HepG2 (cell line): ENCODE measurements around the gene CNEP1R1. TPM values are rescaled to one million over a fixed set of nuclear protein-coding genes. Genes with fewer than 3 reads are reported as not detected.
A peak's percentile ranks its signal among the peaks of the same experiment; 100 is the strongest.

Source experiments
- CC2D1A ChIP-seq: sonication (generic); formaldehyde crosslinking; IDR thresholded peaks from 2 replicates; pipeline ENCODE4 v1.8.1; 2023; ENCODE audit warnings: mild to moderate bottlenecking, missing genetic modification reagents
- FOXK2 ChIP-seq: fragments of 450-650 bp; IDR thresholded peaks from 2 replicates; pipeline ENCODE4 v1.6.1; 2016
- RFX1 ChIP-seq: fragments of 450-650 bp; IDR thresholded peaks from 2 replicates; pipeline ENCODE4 v1.6.1; 2017
- RFX3 ChIP-seq: IDR thresholded peaks from 2 replicates; pipeline ENCODE4 v1.6.1; 2016; ENCODE audit warnings: missing biosample characterization, missing genetic modification reagents
- SMARCC2 ChIP-seq: fragments of 450-650 bp; IDR thresholded peaks from 2 replicates; pipeline ENCODE4 v1.6.1; 2017; ENCODE audit warnings: antibody characterized with exemption, mild to moderate bottlenecking
- SUZ12 ChIP-seq: fragments of 150-350 bp; IDR thresholded peaks from 2 replicates; pipeline ENCODE4 v1.6.1; 2014; ENCODE audit warnings: low read depth, low read length
- TCF7 ChIP-seq: sonication (generic); IDR thresholded peaks from 2 replicates; pipeline ENCODE4 v1.6.1; 2016; ENCODE audit warnings: antibody characterized with exemption, low read depth
- ZNF143 ChIP-seq: sonication (generic); formaldehyde crosslinking; IDR thresholded peaks from 2 replicates; pipeline ENCODE4 v1.4.0; 2020; ENCODE audit warnings: missing genetic modification reagents
- ZNF331 ChIP-seq: sonication (generic); formaldehyde crosslinking; IDR thresholded peaks from 2 replicates; pipeline ENCODE4 v1.4.0; 2020; ENCODE audit warnings: missing genetic modification reagents
- ZNF343 ChIP-seq: sonication (generic); formaldehyde crosslinking; IDR thresholded peaks from 2 replicates; pipeline ENCODE4 v1.4.0; 2020; ENCODE audit warnings: mild to moderate bottlenecking, missing genetic modification reagents
- ZNF451 ChIP-seq: sonication (generic); formaldehyde crosslinking; IDR thresholded peaks from 2 replicates; pipeline ENCODE4 v1.5.0; 2020; ENCODE audit warnings: mild to moderate bottlenecking, missing genetic modification reagents
- ZNF569 ChIP-seq: sonication (generic); formaldehyde crosslinking; IDR thresholded peaks from 2 replicates; pipeline ENCODE4 v1.5.0; 2020; ENCODE audit warnings: mild to moderate bottlenecking, missing genetic modification reagents, moderate library complexity, borderline replicate concordance
- polyA plus RNA-seq, 8 experiments: library from polyadenylated mRNA; depleted of rRNA in 3 of 8; stranded (reverse) in 7 of 8; unstranded in 1 of 8; fragments of >200 nt; fragmentation: Illumina TruSeq in 4 of 8; extraction: Trizol in 4 of 8; gene quantifications; 2 replicates each; pipeline versions ENCODE4 v1.2.1 to v1.2.3, GENCODE V29; 2011 to 2016; ENCODE audit warnings: low read depth in 4 of 8, missing spikeins in 1 of 8, mixed read lengths in 1 of 8; ENCODE audit not compliant: insufficient read depth in 1 of 8
- total RNA-seq, 5 experiments: library from RNA; depleted of rRNA; stranded (reverse); fragments of >200 nt; fragmentation: Illumina TruSeq; extraction: Trizol; gene quantifications; 2 replicates each; pipeline ENCODE4 v1.2.3, GENCODE V29; 2016; ENCODE audit warnings: low read depth in 1 of 5
- TF ChIP-seq, protein P1 (sequence below), 2 experiments: IDR thresholded peaks; 2 replicates each; pipeline ENCODE4 v1.6.1; 2011 to 2012; ENCODE audit warnings: low read length in 2 of 2, borderline replicate concordance in 1 of 2, low read depth in 1 of 2, mild to moderate bottlenecking in 1 of 2, moderate library complexity in 1 of 2
- TF ChIP-seq, protein P2 (sequence below): sonication (generic); formaldehyde crosslinking; conservative IDR thresholded peaks from 2 replicates; pipeline ENCODE4 v1.4.0; 2020; ENCODE audit warnings: missing genetic modification reagents
- TF ChIP-seq, protein P3 (sequence below): IDR thresholded peaks from 2 replicates; pipeline ENCODE4 v1.6.1; 2016; ENCODE audit warnings: low read depth
- TF ChIP-seq, protein P4 (sequence below): sonication (generic); formaldehyde crosslinking; IDR thresholded peaks from 2 replicates; pipeline ENCODE4 v1.8.0; 2022; ENCODE audit warnings: missing genetic modification reagents, mild to moderate bottlenecking, moderate library complexity, borderline replicate concordance
- TF ChIP-seq, protein P5 (sequence below): IDR thresholded peaks from 2 replicates; pipeline ENCODE4 v1.4.0; 2020; ENCODE audit warnings: mild to moderate bottlenecking, missing genetic modification reagents

The CNEP1R1 gene
- total and polyA plus RNA-seq, 2 of the 13 experiments (the other 11 are each of a cell fraction or from before 2014, with no cell fraction given) = 23.6 to 26.8 TPM

DNA sequence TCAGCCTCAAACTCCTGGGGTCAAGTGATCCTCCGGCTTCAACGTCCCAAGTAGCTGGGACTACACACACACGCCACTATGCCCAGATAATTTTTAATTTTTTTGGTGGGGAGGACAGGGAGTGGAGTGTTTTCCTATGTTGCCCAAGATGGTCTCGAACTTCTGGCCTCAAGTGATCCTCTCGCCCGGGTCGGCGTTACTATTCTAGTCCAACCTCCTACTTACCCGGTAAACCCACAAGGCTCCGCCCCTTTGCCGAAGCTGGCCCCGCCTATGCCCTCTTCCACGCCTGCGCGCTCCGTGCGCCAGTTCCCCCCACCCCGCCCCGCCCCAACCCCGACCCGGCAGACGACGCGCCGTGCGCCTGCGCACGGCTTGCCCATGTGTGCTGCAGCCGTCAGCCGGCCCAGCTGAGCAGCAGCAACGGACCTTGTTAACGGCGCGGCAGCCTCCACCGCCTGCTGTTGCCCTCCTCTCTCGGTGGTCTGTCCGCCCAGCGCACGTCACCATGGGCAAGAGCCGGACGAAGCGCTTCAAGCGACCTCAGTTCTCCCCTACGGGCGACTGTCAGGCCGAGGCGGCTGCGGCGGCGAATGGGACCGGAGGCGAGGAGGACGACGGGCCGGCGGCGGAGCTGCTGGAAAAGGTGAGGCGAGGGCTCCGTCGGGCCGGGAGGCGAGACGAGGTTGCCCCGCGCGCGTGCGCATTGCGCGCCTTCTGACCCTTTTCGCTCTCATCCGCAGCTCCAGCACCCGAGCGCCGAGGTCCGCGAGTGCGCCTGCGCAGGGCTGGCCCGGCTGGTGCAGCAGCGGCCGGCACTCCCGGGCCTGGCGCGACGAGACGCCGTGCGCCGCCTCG lies 40.8 kb downstream of the CNEP1R1 start, which contains the start of gene HEATR3 (continued):
- TF ChIP-seq, protein P1, sequence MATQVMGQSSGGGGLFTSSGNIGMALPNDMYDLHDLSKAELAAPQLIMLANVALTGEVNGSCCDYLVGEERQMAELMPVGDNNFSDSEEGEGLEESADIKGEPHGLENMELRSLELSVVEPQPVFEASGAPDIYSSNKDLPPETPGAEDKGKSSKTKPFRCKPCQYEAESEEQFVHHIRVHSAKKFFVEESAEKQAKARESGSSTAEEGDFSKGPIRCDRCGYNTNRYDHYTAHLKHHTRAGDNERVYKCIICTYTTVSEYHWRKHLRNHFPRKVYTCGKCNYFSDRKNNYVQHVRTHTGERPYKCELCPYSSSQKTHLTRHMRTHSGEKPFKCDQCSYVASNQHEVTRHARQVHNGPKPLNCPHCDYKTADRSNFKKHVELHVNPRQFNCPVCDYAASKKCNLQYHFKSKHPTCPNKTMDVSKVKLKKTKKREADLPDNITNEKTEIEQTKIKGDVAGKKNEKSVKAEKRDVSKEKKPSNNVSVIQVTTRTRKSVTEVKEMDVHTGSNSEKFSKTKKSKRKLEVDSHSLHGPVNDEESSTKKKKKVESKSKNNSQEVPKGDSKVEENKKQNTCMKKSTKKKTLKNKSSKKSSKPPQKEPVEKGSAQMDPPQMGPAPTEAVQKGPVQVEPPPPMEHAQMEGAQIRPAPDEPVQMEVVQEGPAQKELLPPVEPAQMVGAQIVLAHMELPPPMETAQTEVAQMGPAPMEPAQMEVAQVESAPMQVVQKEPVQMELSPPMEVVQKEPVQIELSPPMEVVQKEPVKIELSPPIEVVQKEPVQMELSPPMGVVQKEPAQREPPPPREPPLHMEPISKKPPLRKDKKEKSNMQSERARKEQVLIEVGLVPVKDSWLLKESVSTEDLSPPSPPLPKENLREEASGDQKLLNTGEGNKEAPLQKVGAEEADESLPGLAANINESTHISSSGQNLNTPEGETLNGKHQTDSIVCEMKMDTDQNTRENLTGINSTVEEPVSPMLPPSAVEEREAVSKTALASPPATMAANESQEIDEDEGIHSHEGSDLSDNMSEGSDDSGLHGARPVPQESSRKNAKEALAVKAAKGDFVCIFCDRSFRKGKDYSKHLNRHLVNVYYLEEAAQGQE (IDR thresholded peaks at IDR 0.05; ENCODE audit: borderline replicate concordance in 1 of 2, low read depth in 1 of 2, low read length in 2 of 2) = 0 out of 4 replicates have a peak, but pooled peaks of 1 of the 2 experiments have one; percentile 9
- no peak for TF ChIP-seq RFX1
- TF ChIP-seq FOXK2 = no peak
- TF ChIP-seq, protein P2, sequence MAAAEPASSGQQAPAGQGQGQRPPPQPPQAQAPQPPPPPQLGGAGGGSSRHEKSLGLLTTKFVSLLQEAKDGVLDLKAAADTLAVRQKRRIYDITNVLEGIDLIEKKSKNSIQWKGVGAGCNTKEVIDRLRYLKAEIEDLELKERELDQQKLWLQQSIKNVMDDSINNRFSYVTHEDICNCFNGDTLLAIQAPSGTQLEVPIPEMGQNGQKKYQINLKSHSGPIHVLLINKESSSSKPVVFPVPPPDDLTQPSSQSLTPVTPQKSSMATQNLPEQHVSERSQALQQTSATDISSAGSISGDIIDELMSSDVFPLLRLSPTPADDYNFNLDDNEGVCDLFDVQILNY = no peak
- TF ChIP-seq, protein P3, sequence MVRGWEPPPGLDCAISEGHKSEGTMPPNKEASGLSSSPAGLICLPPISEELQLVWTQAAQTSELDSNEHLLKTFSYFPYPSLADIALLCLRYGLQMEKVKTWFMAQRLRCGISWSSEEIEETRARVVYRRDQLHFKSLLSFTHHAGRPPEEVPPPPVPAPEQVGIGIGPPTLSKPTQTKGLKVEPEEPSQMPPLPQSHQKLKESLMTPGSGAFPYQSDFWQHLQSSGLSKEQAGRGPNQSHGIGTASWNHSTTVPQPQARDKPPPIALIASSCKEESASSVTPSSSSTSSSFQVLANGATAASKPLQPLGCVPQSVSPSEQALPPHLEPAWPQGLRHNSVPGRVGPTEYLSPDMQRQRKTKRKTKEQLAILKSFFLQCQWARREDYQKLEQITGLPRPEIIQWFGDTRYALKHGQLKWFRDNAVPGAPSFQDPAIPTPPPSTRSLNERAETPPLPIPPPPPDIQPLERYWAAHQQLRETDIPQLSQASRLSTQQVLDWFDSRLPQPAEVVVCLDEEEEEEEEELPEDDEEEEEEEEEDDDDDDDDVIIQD (CRISPR knock-in tag) = 0 out of 2 replicates have a peak, but pooled peaks have one; percentile 17
- no peak; the same call in 1 of the 2 replicates for TF ChIP-seq ZNF143 (CRISPR knock-in tag)
- TF ChIP-seq, protein P4, sequence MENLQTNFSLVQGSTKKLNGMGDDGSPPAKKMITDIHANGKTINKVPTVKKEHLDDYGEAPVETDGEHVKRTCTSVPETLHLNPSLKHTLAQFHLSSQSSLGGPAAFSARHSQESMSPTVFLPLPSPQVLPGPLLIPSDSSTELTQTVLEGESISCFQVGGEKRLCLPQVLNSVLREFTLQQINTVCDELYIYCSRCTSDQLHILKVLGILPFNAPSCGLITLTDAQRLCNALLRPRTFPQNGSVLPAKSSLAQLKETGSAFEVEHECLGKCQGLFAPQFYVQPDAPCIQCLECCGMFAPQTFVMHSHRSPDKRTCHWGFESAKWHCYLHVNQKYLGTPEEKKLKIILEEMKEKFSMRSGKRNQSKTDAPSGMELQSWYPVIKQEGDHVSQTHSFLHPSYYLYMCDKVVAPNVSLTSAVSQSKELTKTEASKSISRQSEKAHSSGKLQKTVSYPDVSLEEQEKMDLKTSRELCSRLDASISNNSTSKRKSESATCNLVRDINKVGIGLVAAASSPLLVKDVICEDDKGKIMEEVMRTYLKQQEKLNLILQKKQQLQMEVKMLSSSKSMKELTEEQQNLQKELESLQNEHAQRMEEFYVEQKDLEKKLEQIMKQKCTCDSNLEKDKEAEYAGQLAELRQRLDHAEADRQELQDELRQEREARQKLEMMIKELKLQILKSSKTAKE (CRISPR knock-in tag) = no peak
- no peak for TF ChIP-seq RFX3
- no peak for TF ChIP-seq CC2D1A
- TF ChIP-seq ZNF331 = peak; percentile 31
- no peak for TF ChIP-seq ZNF343 (CRISPR knock-in tag)
- TF ChIP-seq ZNF569 (CRISPR knock-in tag) = no peak
- TF ChIP-seq TCF7 = no peak
- no peak for TF ChIP-seq SUZ12
- TF ChIP-seq SMARCC2 = no peak
- TF ChIP-seq, protein P5, sequence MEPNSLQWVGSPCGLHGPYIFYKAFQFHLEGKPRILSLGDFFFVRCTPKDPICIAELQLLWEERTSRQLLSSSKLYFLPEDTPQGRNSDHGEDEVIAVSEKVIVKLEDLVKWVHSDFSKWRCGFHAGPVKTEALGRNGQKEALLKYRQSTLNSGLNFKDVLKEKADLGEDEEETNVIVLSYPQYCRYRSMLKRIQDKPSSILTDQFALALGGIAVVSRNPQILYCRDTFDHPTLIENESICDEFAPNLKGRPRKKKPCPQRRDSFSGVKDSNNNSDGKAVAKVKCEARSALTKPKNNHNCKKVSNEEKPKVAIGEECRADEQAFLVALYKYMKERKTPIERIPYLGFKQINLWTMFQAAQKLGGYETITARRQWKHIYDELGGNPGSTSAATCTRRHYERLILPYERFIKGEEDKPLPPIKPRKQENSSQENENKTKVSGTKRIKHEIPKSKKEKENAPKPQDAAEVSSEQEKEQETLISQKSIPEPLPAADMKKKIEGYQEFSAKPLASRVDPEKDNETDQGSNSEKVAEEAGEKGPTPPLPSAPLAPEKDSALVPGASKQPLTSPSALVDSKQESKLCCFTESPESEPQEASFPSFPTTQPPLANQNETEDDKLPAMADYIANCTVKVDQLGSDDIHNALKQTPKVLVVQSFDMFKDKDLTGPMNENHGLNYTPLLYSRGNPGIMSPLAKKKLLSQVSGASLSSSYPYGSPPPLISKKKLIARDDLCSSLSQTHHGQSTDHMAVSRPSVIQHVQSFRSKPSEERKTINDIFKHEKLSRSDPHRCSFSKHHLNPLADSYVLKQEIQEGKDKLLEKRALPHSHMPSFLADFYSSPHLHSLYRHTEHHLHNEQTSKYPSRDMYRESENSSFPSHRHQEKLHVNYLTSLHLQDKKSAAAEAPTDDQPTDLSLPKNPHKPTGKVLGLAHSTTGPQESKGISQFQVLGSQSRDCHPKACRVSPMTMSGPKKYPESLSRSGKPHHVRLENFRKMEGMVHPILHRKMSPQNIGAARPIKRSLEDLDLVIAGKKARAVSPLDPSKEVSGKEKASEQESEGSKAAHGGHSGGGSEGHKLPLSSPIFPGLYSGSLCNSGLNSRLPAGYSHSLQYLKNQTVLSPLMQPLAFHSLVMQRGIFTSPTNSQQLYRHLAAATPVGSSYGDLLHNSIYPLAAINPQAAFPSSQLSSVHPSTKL = peak; percentile 31; the same call in 1 of the 2 replicates
- TF ChIP-seq ZNF451 (CRISPR knock-in tag) = peak; percentile 92
